HEK293 (cell line): ENCODE data around the gene AHCYL1.

Experiments
- CTCF ChIA-PET: fragments of 350-600 bp; formaldehyde crosslinking; extraction: SDS; loops from one replicate; lab custom pipeline; 2021; ENCODE audit warnings: antibody characterized with exemption; lab: Yijun Ruan, JAX
- POLR2A ChIA-PET: fragments of 300-600 bp; formaldehyde crosslinking; extraction: SDS; loops from one replicate; lab custom pipeline; 2020; ENCODE audit warnings: antibody characterized with exemption, inconsistent platforms; lab: Yijun Ruan, JAX
- H3K27ac ChIP-seq: fragments of 200-500 bp; sonication (Bioruptor generic); 2 replicates; pipeline ENCODE4 v1.5.1; 2014; ENCODE audit warnings: low read depth, low read length, control low read depth, inconsistent platforms; ENCODE audit errors: extremely low read depth
- H3K36me3 ChIP-seq, 2 experiments: fragments of 200-500 bp in 1 of 2; sonication (Bioruptor generic) in 1 of 2; 1 replicate in 1 of 2; 2 replicates in 1 of 2; pipeline ENCODE4 v1.5.1; 2014 to 2017; ENCODE audit warnings: inconsistent platforms in 2 of 2, low read length in 2 of 2; ENCODE audit not compliant: control insufficient read depth in 2 of 2, insufficient read depth in 1 of 2
- H3K4me1 ChIP-seq: fragments of 200-500 bp; sonication (Bioruptor generic); 2 replicates; pipeline ENCODE4 v1.5.1; 2014; ENCODE audit warnings: mild to moderate bottlenecking, low read length, inconsistent platforms; ENCODE audit not compliant: control insufficient read depth, insufficient read depth
- H3K4me3 ChIP-seq: 2 replicates; pipeline ENCODE4 v1.5.1; 2011; ENCODE audit warnings: low read depth, mild to moderate bottlenecking, control low read depth, low read length, moderate library complexity
- H3K9me3 ChIP-seq: fragments of 200-500 bp; sonication (Bioruptor generic); 2 replicates; pipeline ENCODE4 v1.5.1; 2014; ENCODE audit warnings: low read depth, low read length, inconsistent platforms; ENCODE audit not compliant: control insufficient read depth, insufficient read depth
- GLIS1 ChIP-seq: fragments of 450-650 bp; formaldehyde crosslinking; IDR thresholded peaks from 2 replicates; pipeline ENCODE4 v1.5.1; 2016; ENCODE audit warnings: missing biosample characterization, missing genetic modification characterization
- HOXD13 ChIP-seq: sonication (generic); formaldehyde crosslinking; IDR thresholded peaks from 2 replicates; pipeline ENCODE4 v1.8.0; 2022; ENCODE audit warnings: missing genetic modification reagents, borderline replicate concordance
- KLF1 ChIP-seq: fragments of 450-650 bp; formaldehyde crosslinking; IDR thresholded peaks from 2 replicates; pipeline ENCODE4 v1.5.1; 2016; ENCODE audit warnings: missing biosample characterization, missing genetic modification characterization
- RBAK ChIP-seq: fragments of 450-650 bp; formaldehyde crosslinking; IDR thresholded peaks from 2 replicates; pipeline ENCODE4 v1.5.1; 2016; ENCODE audit warnings: missing biosample characterization, missing genetic modification characterization
- REPIN1 ChIP-seq: fragments of 450-650 bp; formaldehyde crosslinking; IDR thresholded peaks from 2 replicates; pipeline ENCODE4 v1.5.1; 2017; ENCODE audit warnings: missing biosample characterization, missing genetic modification characterization, low read depth
- SETDB1 ChIP-seq: IDR thresholded peaks from one replicate; pipeline ENCODE4 v1.6.1; 2017; ENCODE audit warnings: mild to moderate bottlenecking, low read length, moderate library complexity, mixed read lengths; ENCODE audit not compliant: insufficient read length
- SP2 ChIP-seq: fragments of 450-650 bp; formaldehyde crosslinking; IDR thresholded peaks from 2 replicates; pipeline ENCODE4 v1.5.1; 2016; ENCODE audit warnings: missing biosample characterization, missing genetic modification characterization
- ZNF112 ChIP-seq: fragments of 450-650 bp; formaldehyde crosslinking; IDR thresholded peaks from 2 replicates; pipeline ENCODE4 v1.5.0; 2017; ENCODE audit warnings: missing biosample characterization, missing genetic modification characterization
- ZNF148 ChIP-seq: fragments of 450-650 bp; formaldehyde crosslinking; IDR thresholded peaks from 2 replicates; pipeline ENCODE4 v1.5.0; 2017; ENCODE audit warnings: missing biosample characterization, missing genetic modification characterization, borderline replicate concordance
- ZNF311 ChIP-seq: fragments of 450-650 bp; formaldehyde crosslinking; IDR thresholded peaks from 2 replicates; pipeline ENCODE4 v1.5.1; 2017; ENCODE audit warnings: missing biosample characterization, missing genetic modification characterization, borderline replicate concordance
- ZNF433 ChIP-seq: fragments of 450-650 bp; formaldehyde crosslinking; IDR thresholded peaks from 2 replicates; pipeline ENCODE4 v1.5.1; 2016; ENCODE audit warnings: missing biosample characterization, missing genetic modification characterization, low read depth
- ZNF473 ChIP-seq: fragments of 450-650 bp; formaldehyde crosslinking; IDR thresholded peaks from 2 replicates; pipeline ENCODE4 v1.5.1; 2017; ENCODE audit warnings: missing biosample characterization, missing genetic modification characterization
- ZNF48 ChIP-seq: fragments of 450-650 bp; formaldehyde crosslinking; IDR thresholded peaks from 2 replicates; pipeline ENCODE4 v1.5.1; 2016; ENCODE audit warnings: missing biosample characterization, missing genetic modification characterization
- ZNF555 ChIP-seq: fragments of 450-650 bp; formaldehyde crosslinking; conservative IDR thresholded peaks from 2 replicates; pipeline ENCODE4 v1.5.1; 2017; ENCODE audit warnings: missing biosample characterization, mild to moderate bottlenecking, missing genetic modification characterization, inconsistent platforms
- ZNF791 ChIP-seq: fragments of 450-650 bp; formaldehyde crosslinking; IDR thresholded peaks from 2 replicates; pipeline ENCODE4 v1.5.1; 2016; ENCODE audit warnings: missing biosample characterization, missing genetic modification characterization
- ZSCAN4 ChIP-seq: fragments of 450-650 bp; formaldehyde crosslinking; IDR thresholded peaks from 2 replicates; pipeline ENCODE4 v1.5.1; 2017; ENCODE audit warnings: missing biosample characterization, missing genetic modification characterization
- TF ChIP-seq, protein P1 (sequence below): IDR thresholded peaks from 2 replicates; pipeline ENCODE4 v1.6.1; 2011; ENCODE audit warnings: mild to moderate bottlenecking, low read depth, low read length, borderline replicate concordance
- TF ChIP-seq, protein P2 (sequence below): fragments of 450-650 bp; IDR thresholded peaks from 2 replicates; pipeline ENCODE4 v1.5.1; 2018; ENCODE audit warnings: missing biosample characterization, mild to moderate bottlenecking, missing genetic modification characterization

AHCYL1 gene

DNA sequence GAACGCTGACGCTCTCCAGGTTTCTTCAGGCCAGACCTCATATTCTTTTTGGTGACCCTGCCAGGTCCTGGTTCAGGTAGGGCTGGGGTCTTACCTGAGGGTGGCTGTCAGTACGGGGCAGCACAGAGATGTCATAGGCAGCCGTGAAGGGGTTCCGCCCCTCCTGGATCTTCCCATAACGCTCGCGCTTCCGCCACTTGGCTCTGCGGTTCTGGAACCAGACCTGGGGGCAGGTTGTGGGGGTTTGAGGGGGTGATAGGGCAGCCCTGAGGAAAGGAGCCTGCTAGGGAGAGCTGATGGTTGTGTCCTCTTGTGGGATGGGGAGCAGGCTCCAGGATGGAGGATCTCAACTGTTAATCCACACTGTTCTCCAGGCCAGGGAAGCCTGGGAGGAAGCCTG lies 76.8 kb downstream of the AHCYL1 start:
- TF ChIP-seq SETDB1 (no peak), REPIN1 (no peak), SP2 (tag by site-specific recombination) (no peak), ZNF473 (tag by site-specific recombination) (no peak), ZNF433 (tag by site-specific recombination) (no peak), ZNF555 (no peak), KLF1 (tag by site-specific recombination) (no peak), HOXD13 (no peak), ZNF148 (tag by site-specific recombination) (no peak)
- TF ChIP-seq, protein P1, sequence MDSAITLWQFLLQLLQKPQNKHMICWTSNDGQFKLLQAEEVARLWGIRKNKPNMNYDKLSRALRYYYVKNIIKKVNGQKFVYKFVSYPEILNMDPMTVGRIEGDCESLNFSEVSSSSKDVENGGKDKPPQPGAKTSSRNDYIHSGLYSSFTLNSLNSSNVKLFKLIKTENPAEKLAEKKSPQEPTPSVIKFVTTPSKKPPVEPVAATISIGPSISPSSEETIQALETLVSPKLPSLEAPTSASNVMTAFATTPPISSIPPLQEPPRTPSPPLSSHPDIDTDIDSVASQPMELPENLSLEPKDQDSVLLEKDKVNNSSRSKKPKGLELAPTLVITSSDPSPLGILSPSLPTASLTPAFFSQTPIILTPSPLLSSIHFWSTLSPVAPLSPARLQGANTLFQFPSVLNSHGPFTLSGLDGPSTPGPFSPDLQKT, result no peak
- TF ChIP-seq, protein P2, sequence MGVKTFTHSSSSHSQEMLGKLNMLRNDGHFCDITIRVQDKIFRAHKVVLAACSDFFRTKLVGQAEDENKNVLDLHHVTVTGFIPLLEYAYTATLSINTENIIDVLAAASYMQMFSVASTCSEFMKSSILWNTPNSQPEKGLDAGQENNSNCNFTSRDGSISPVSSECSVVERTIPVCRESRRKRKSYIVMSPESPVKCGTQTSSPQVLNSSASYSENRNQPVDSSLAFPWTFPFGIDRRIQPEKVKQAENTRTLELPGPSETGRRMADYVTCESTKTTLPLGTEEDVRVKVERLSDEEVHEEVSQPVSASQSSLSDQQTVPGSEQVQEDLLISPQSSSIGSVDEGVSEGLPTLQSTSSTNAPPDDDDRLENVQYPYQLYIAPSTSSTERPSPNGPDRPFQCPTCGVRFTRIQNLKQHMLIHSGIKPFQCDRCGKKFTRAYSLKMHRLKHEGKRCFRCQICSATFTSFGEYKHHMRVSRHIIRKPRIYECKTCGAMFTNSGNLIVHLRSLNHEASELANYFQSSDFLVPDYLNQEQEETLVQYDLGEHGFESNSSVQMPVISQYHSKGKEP (tag by site-specific recombination), result no peak
- H3K4me3 ChIP-seq, result no peak overlapping the region
- no peaks in the 10 kb centered on the region for H3K9me3 ChIP-seq
- H3K27ac ChIP-seq, result no peak overlapping the region
- no peaks in the 10 kb centered on the region for H3K4me1 ChIP-seq
- ChIA-PET POLR2A (no interaction called here), CTCF (interaction anchor here (0.6 to 5.5 kb wide), 4 partner anchors 9 to 427 kb away, joined by 3 to 48 read pairs (median 4); no protein-coding TSS in a partner anchor)
- peaks cover 0 to 68% of the 10 kb centered on the region in 2 experiments; a peak in 1 of 3 replicates for H3K36me3 ChIP-seq

DNA sequence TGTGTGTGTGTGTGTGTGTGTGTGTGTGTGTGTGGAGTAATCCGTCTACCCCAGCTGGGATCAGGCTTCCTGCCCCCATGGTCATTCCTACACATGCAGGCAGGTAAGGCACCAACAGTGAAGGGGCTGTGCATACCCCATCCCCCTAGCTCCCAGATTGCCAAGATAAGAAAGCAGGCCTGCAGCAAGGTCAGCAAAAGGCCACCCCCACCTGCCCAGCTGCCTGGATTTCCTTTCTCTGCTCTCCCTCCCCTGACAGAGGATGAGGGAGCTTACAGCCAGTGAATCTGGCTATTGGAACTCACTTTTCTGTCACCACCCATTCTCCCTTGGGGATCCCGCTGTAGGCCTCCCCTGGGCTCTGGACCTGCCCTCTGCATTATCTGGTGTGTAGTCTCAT lies 78.0 kb downstream of the AHCYL1 start:
- POLR2A ChIA-PET, result no interaction called here
- H3K36me3 ChIP-seq, result peaks cover 0 to 55% of the 10 kb centered on the region in 2 experiments; a peak in 1 of 3 replicates
- CTCF ChIA-PET, result interaction anchor here (0.6 to 5.5 kb wide), 5 partner anchors 11 to 143 kb away, joined by 3 to 48 read pairs (median 4); no protein-coding TSS in a partner anchor
- no peak for TF ChIP-seq ZNF311
- no peak for TF ChIP-seq ZNF791 (tag by site-specific recombination)
- TF ChIP-seq GLIS1, result peak; percentile 59; the same call in 1 of the 2 replicates
- no peak for TF ChIP-seq ZNF48 (tag by site-specific recombination)
- TF ChIP-seq RBAK (tag by site-specific recombination), result no peak
- TF ChIP-seq ZNF112 (tag by site-specific recombination), result no peak
- TF ChIP-seq ZSCAN4 (tag by site-specific recombination), result peak; percentile 48; the same call in 1 of the 2 replicates
- no peaks in the 10 kb centered on the region for H3K4me1 ChIP-seq
- H3K4me3 ChIP-seq, result no peak overlapping the region
- H3K9me3 ChIP-seq, result no peaks in the 10 kb centered on the region
- no peak overlapping the region for H3K27ac ChIP-seq
